Upper lobe of right lung (tissue), 1 donor: Measurements from ENCODE around the gene COMMD2. TPM values are rescaled to one million over a fixed set of nuclear protein-coding genes. Genes with fewer than 3 reads are reported as not detected.

Experiments
- ATAC-seq: fragments of 200-7000 bp; cut with Tn5 transposase; one replicate; pipeline ENCODE4 v1.9.1; 2020; ENCODE audit warnings: mild to moderate bottlenecking, moderate library complexity
- DNase-seq: peaks from one replicate; pipeline ENCODE4 v3.0.0-alpha.2; 2020
- H3K27ac ChIP-seq: fragments of 200-600 bp; one replicate; pipeline ENCODE4 v1.8.0; 2022
- H3K27me3 ChIP-seq: fragments of 200-600 bp; one replicate; pipeline ENCODE4 v1.8.0; 2022; ENCODE audit warnings: mild to moderate bottlenecking
- H3K36me3 ChIP-seq: fragments of 200-600 bp; one replicate; pipeline ENCODE4 v1.8.0; 2022
- H3K4me1 ChIP-seq: fragments of 200-600 bp; one replicate; pipeline ENCODE4 v1.8.0; 2022
- H3K4me3 ChIP-seq: fragments of 200-600 bp; one replicate; pipeline ENCODE4 v1.8.0; 2022; ENCODE audit warnings: mild to moderate bottlenecking
- H3K9me3 ChIP-seq: fragments of 200-600 bp; one replicate; pipeline ENCODE4 v1.8.0; 2022
- intact Hi-C: fragments of 100-400 bp; cut with DNase I; formaldehyde crosslinking; loops from one replicate; pipeline ENCODE4 v1.11.0; 2022
- long read RNA-seq: library from polyadenylated mRNA; unstranded; transcript quantifications from one replicate; pipeline ENCODE4 v2.0.0, GENCODE V29; 2021
- total RNA-seq: library from RNA; stranded (reverse); fragmentation: NEBNext Ultra II Directional; extraction: Animal tissue kit (Norgen Biotek cat#: 25700); gene quantifications from one replicate; pipeline ENCODE4 v1.2.1, GENCODE V29; 2021
- TF ChIP-seq, protein P1 (sequence below): fragments of 200-600 bp; IDR thresholded peaks from one replicate; pipeline ENCODE4 v1.8.0; 2022; ENCODE audit warnings: antibody characterized with exemption
- donor health status: DM: no; HTN: yes; CAD: no; lungs with severe emphysema.

The COMMD2 gene
- total RNA-seq, result 49.8 TPM
- long read RNA-seq, transcript COMMD2-203 (5 exons, 3,706 nt), result major isoform, 64 of 79 reads
- long read RNA-seq, partial matches to known transcripts, result 0 of 79 reads
- long read RNA-seq, other reads (novel, unspliced or antisense), result 9 of 79 reads

DNA sequence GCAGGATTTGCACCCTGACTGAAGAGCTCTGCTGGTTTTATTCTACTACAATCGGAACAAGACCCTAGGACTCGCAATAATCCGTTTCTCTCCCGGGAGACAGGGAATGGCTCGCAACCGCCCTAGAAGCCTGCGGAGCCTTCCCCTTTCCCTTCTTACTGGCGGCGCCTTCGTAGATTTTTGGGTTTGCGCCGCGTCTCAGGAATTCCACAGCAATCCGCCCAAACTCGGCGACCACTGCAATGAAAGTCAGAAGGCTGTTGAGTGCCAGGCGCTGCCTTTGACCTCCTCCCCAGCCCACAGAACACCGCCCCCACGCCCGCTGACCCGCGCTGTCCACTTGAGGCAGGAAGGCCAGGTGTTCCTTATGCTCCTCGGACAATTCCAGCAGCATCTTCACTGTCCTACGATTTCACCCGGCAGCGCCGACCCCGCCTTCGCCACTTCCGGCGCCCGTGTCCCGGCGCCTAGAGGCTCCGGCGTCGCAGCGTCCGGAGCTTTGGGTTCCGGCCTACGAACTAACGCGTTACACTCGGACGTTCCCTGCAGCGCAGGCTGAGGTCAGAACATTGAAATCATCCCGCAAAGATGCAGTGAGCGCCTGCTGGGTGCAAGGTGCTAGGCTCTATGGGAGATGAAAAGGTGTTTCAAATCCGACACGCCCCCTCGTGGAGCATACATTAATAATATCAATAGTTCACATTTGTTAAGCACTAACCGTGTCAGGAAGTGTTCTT is at the start of gene COMMD2:
TSS of gene COMMD2 (minus strand) at position 439 of the 737 bp plus-strand sequence. CDS start at position 394, 45 bp downstream.
- Histone ChIP-seq H3K27me3 (no peaks in the 10 kb centered on the region), H3K4me1 (peaks cover 13% of the 10 kb centered on the region), H3K36me3 (peaks cover 34% of the 10 kb centered on the region), H3K9me3 (no peaks in the 10 kb centered on the region), H3K4me3 (peak within 1 kb of the TSS; percentile 95), H3K27ac (peak within 1 kb of the TSS; percentile 83)
- intact Hi-C loops, result no loop called here
- DNase-seq (peak; percentile 86), ATAC-seq (peak; percentile 100)
- TF ChIP-seq, protein P1, sequence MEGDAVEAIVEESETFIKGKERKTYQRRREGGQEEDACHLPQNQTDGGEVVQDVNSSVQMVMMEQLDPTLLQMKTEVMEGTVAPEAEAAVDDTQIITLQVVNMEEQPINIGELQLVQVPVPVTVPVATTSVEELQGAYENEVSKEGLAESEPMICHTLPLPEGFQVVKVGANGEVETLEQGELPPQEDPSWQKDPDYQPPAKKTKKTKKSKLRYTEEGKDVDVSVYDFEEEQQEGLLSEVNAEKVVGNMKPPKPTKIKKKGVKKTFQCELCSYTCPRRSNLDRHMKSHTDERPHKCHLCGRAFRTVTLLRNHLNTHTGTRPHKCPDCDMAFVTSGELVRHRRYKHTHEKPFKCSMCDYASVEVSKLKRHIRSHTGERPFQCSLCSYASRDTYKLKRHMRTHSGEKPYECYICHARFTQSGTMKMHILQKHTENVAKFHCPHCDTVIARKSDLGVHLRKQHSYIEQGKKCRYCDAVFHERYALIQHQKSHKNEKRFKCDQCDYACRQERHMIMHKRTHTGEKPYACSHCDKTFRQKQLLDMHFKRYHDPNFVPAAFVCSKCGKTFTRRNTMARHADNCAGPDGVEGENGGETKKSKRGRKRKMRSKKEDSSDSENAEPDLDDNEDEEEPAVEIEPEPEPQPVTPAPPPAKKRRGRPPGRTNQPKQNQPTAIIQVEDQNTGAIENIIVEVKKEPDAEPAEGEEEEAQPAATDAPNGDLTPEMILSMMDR, result peak; percentile 40

DNA sequence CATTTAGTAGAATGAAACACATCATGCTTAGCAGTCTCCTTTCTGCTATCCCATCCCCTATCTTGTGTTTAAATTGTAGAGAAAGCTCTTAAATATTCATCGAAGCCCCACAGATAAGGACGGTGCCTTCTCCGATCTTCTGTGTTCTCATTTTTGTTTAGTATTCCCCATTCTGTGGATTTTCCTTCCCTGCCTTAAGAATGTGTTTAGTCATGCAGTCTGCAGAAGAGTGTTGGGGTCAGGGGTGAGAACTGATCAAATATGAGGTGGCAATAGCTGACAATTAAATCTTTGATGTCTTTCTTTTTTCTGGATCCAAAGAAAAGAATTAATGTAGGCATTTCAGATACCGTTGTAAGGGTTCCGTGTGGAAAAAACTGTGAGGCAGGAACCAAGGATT is 49.4 kb upstream of the COMMD2 start:
- no peaks in the 10 kb centered on the region for H3K36me3 ChIP-seq
- TF ChIP-seq, protein P1, result no peak
- no peak for ATAC-seq
- H3K4me1 ChIP-seq, result no peaks in the 10 kb centered on the region
- H3K27ac ChIP-seq, result no peak overlapping the region
- H3K27me3 ChIP-seq, result no peaks in the 10 kb centered on the region
- H3K9me3 ChIP-seq, result no peaks in the 10 kb centered on the region
- no peak overlapping the region for H3K4me3 ChIP-seq
- no peak for DNase-seq
- intact Hi-C loops, result no loop called here

DNA sequence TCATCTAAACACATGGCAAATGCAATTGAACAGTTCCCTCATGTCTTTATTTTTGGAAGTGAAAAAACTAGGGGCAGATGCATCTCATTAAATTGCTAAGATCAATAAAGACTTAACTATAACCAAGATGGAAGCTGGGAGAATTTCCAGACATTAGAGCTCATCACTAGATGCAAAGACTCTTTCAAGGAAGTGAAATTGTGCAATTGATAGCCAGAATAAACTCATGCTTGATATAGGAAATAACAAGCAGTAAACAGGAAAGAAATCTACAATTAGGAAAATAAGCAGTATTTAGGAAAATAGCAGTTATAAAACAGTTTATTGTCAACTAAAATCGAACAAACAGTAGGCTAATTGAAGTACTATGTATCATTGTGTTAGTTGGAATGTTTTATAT is 48.9 kb upstream of the COMMD2 start:
- TF ChIP-seq, protein P1, result no peak
- Histone ChIP-seq H3K27ac (no peak overlapping the region), H3K36me3 (no peaks in the 10 kb centered on the region), H3K9me3 (no peaks in the 10 kb centered on the region), H3K27me3 (no peaks in the 10 kb centered on the region), H3K4me1 (no peaks in the 10 kb centered on the region), H3K4me3 (no peak overlapping the region)
- ATAC-seq (no peak), DNase-seq (no peak)
- intact Hi-C loops, result no loop called here

DNA sequence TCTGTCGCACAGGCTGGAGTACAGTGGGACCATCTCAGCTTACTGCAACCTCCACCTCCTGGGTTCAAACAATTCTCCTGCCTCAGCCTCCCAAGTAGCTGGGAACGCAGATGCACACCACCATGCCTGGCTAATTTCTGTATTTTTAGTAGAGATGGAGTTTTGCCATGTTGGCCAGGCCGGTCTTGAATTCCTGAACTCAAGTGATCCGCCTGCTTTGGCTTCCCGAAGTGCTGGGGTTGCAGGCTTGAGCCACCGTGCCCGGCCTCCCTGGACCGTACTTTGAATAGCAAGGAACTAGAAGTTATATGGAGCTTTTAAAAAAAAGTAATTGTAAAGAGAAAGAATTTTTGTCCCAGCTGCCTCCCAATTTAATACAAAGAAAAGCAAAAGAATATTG is 48.4 kb upstream of the COMMD2 start:
- no peaks in the 10 kb centered on the region for H3K27me3 ChIP-seq
- no peak for ATAC-seq
- no peak overlapping the region for H3K4me3 ChIP-seq
- DNase-seq, result no peak
- no peaks in the 10 kb centered on the region for H3K36me3 ChIP-seq
- intact Hi-C loops, result no loop called here
- TF ChIP-seq, protein P1, result no peak
- no peaks in the 10 kb centered on the region for H3K4me1 ChIP-seq
- H3K27ac ChIP-seq, result no peak overlapping the region
- H3K9me3 ChIP-seq, result no peaks in the 10 kb centered on the region

DNA sequence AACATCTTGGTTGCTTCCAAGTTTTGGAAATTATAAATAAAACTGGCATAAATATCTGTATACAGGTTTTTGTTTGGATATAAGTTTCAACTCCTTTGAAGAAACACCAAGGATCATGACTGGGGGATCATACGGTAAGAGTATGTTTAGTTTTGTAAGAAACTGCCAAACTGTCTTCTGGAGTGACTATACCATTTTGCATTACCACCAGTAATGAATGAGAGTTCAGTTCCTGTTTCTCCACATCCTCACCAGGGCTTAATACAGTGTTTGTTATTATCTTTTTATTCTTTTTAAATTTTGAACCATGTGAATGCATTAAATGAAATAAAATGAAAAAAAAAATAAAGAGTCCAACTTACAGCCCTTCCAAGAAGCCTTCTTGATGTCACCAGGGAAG is 43.7 kb upstream of the COMMD2 start:
- TF ChIP-seq, protein P1, result no peak
- H3K4me3 ChIP-seq, result no peak overlapping the region
- DNase-seq (no peak), ATAC-seq (no peak)
- no peaks in the 10 kb centered on the region for H3K4me1 ChIP-seq
- intact Hi-C loops, result no loop called here
- H3K27ac ChIP-seq, result no peak overlapping the region
- no peaks in the 10 kb centered on the region for H3K9me3 ChIP-seq
- H3K27me3 ChIP-seq, result no peaks in the 10 kb centered on the region
- H3K36me3 ChIP-seq, result no peaks in the 10 kb centered on the region
